Stimulated activated CD4-positive, alpha-beta T cell treated with anti-CD3 and anti-CD28 coated beads, Interleukin-4, amount 100 ng/mL, for 24 hours (primary cell): Measurements from ENCODE around the gene FEV.

ENCODE experiments used
- DNase-seq: peaks from one replicate; pipeline ENCODE4 v3.0.0-alpha.2; 2020

FEV gene

GRCh38 chr2:218985021-218985324, at the start of gene FEV:
Gene FEV, minus strand, starts transcription at chr2:218985184. Its CDS starts 109 bp downstream, at chr2:218985075.
- no peak for DNase-seq

GRCh38 chr2:219032051-219032745, 47.2 kb upstream of the FEV start:
- DNase-seq = no peak

DNA sequence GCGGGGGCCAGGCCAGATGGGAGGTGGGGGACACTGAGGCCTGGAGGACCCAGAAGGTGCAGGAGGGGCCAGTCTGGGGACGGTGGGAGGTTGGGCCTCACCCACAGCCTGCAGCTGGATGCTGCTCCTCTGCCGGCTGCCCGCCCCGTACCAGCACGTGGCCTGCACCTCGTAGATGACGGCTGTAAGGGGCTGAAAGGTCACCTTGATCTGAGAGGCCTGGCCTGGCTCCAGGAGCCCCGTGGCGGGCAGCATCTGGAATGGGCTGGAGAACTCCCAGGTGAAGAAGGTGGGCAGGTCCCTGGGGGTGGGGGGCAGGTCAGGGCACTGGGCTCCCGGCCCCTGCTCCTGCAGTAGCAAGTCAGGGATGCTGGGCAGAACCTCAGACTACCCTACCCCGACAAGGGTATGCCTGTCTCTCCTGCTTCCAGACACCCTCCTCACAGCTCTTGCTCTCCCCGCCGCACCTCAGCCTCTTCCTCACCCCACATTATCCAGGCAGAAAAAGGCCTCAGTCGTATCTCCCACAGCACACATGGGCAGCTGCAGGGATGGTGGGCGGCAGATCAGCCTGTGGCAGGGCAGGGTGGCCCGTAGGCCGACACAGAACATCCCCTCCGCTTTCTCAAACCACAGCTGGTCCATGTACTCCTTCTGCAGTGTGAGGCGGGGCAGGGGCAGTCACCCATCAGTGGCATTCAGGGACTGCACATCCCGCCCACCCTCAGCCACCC, 46.2 kb upstream of the FEV start:
- no peak for DNase-seq

DNA sequence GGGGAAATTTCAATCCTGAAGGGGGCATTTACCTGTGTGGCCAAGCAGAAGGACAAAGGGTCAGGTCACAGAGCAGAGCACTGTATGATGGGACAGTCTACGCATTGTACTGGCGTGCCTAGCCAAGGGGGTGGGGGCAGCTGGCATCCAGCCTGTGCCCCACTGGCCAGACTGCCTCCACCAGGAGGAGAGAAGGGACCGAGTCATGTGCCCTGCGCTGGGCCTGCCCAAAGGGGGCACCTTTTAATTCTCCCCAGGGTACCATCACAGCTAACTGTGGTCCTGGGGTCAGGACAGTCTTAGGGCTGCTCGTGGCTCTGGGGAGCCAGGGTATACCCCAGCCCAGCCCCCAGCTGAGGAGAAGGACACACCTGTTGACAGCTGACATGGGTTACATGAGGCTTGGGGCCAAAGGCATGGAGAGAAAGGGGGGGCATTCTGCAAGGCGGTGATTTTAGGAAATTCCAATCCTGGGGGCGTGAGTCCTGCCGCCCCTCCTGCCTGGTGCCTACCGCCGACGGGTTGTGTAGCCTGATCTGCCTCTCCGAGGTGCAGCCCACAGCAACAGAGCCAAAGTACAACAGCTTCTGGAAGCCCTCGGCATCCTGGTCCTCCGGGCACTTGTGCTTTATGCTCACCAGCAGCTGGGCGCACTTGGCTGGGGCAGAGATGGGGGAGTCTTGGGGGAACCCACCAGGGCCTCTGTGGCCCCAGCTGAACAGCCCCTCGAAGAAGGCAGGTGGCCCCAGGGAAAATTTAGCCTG, 45.4 kb upstream of the FEV start:
- no peak for DNase-seq

DNA sequence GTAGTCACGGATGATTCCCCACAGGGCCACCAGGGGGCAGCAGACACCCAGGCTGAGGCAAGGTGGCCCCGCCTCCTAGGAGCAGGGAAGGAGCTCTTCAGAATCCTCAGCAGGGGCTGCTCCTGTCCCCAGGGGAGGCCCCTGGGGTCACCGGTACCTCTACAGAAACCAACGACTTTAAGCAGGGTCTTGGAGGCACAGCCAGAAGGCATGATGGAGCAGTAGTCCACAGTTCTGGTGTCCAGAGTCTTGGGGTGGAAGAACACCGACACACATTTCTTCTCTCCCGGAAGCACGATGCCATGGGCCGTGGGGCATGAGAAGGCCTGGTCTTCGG, 44.8 kb upstream of the FEV start:
- peak; percentile 78 for DNase-seq

DNA sequence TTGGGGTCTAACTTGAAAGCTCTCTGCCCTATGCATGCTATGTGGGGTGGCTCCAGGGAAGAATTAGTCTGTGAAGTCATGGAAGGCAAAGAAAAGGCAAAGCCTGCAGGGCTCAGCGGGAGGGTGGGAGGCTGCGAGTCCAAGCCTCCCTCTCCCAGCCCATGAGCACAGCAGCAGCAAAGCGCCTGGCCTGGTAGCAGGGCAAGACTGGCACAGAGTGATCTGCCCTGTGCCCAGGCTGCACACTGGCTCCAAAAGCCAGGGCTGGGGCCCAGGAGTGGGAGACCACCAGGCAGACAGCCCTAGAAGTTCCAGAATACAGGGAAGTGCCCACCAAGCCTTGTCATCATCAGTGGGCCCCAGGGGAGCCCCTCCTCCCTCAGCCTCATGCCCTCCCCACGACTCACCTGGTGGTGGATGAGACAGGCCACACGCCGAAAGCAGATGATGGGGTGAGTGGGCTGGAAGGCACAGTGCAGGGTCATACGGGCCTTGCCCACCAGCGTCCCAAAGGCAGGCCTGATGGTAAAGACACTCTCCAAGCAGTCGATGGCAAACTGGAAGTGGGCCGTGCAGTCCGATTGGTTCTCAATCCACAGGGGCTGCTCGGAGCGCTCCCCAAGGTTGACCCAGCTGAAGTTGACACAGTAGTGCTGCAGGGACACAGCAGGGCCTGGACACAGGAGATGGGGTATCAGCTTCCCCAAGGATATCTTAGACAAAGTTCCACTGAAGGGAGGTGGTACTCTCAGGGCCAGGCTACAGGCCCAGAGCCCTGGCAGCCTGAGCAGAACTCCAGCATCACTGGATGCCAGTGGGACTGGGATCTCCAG, 44.2 kb upstream of the FEV start:
- no peak for DNase-seq

- DNase-seq = no peak
Observed at GRCh38 chr2:219028141-219028540, 43.2 kb upstream of the FEV start.

- DNase-seq = no peak
Observed at GRCh38 chr2:219027511-219028055, 42.6 kb upstream of the FEV start.

- no peak for DNase-seq
Observed at GRCh38 chr2:219026946-219027345, 42.0 kb upstream of the FEV start.

DNA sequence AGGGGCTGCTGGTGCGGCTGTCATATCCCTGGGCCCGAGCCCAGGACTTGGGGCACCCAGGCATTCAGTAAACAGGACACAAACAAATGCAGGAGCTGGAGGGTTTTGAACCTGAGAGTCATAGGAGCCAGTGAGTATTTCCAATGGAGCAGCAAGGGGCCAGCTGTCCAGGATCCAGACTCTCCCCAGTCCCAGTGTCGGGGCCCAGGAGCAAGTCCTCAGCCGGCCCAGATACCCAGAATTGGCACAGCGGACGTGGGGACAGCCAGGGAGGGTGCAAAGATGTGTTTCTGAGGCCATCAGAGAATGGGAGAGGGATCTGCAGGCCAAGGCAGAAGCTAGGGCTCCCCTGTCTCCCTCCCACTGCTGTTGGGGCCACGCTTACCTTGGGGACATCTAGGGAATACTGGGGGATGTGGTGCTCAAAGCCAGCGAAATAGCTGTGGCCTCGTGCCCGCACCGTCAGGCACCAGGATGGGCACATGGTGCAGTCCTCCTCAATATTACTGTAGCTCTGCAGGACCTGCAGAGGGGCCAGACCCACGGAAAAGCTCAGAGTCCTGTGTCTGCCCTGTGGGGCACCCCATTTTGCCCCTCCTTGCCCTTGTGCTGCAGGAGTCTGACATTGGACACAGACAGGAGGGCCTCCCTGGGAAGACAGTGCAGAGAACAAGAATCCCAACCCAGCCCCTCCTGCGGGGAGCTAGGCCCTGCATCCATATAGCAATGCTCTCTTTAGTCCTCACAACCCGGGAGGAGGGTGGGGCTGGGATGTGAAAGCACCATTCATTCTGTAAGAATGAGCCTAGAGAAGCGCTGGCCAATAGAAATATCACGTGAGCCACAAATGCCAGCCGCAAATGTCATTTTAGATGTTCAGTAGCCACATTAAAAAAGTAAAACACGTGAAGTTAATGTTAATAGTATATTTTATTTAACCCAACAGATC, 40.9 kb upstream of the FEV start:
- no peak for DNase-seq

- DNase-seq = no peak
Observed at GRCh38 chr2:219024059-219024458, 39.1 kb upstream of the FEV start.

DNA sequence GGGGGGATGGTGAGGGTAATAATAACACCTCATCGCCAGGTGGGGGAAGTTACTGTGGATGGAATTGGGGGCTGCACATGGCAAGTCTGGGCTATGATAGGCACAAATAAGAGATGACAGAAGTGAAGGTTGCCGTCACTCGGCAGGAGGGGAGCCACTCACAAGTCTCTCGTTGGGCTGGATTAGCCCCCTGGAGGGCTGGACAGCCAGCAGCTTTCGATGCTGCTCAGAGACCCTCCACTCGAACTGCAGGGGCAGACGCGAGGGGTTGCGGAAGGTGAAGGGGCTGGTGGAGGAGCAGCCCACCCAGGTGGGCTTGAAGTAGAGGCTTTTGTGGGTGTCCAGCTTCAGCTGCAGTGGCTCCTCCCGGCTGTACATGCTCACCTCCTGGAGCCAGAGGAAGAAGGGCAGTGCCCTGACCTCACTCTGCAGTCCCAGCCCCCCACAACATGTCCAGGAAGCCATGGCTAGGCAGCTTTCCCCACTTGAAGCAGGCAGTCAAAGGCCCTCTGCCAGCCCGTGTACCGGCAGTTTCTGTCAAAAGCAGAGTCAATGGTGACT, 38.1 kb upstream of the FEV start:
- no peak for DNase-seq

DNA sequence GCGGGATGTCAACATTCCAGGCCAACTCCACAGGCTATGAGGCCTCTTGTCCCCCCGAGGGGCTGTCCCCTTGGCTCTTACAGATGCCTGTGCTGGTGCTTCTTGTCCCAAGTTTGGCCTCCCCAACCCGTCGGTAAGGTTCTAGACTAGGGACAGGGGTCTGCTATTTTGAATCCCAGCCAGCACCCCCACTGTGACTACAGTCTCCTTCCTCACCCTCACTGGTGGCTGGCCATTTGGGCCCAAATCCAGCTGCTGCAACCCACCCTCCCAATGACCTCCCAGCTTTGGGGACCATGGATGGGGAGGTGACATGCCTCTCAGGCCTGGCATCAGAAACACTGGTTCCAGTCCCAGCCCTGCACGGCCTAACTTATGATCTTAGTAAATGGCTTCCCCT, 37.6 kb upstream of the FEV start:
- no peak for DNase-seq

- DNase-seq = no peak
Observed at GRCh38 chr2:219022041-219022440, 37.1 kb upstream of the FEV start.

DNA sequence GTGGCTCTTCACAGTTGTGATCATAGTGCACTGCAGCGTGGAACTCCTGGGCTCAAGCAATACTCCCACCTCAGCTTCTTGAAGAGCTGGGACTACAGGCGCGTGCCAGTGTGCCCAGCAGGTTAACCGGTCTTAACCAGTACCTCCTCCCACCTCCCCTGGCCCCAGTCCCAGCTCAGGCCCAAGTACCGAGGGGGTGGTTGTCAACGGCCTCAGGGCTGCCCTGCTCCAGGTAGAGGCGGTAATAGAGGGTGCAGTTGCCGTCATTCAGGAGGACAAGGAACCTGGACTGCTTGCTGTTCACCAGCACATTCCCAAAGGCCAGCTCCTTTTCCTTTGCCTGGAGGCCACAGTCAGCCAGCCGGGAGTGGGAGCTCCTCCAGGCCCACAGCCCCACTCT, 36.6 kb upstream of the FEV start:
- no peak for DNase-seq

- DNase-seq = no peak
Observed at GRCh38 chr2:219020604-219021365, 35.8 kb upstream of the FEV start.

DNA sequence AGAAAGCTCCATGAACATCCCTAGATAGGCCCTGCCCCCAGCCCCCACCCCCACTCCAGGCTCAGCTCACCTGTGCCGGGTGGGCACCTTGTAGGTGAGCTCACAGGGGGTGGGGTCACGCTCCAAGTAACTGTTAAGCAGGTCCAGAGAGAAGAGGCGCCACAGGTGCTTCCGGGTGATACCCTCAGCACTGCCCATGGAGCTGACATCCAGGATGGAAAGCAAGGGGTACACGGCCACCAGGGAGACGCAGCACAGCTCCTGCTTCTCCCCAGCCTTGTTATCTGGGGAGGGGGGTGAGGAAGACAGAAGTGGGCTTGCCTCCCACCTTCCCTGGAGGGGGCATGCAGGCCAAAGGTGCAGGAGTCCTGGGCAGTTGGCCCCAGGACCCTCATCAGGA, 34.5 kb upstream of the FEV start:
- no peak for DNase-seq

DNA sequence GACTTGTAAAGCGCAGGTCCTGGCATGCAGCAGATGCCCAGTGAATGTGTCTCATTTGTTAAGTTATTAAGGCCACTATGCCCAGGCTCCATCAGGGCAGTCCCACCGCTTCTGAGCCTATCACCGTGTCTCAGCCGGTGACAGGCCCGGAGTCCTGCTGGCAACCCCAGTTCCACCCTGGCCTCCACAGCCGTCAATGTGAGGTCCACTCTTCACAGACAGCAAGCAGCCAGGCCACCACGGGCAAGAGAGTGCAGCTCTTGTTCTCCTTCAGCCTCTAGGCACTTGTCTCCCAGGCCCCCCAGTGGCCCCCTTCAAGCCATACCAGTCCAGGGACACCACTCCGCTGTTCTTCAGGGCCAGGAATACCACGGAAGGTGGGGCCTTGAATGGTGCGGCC, 33.7 kb upstream of the FEV start:
- no peak for DNase-seq

DNA sequence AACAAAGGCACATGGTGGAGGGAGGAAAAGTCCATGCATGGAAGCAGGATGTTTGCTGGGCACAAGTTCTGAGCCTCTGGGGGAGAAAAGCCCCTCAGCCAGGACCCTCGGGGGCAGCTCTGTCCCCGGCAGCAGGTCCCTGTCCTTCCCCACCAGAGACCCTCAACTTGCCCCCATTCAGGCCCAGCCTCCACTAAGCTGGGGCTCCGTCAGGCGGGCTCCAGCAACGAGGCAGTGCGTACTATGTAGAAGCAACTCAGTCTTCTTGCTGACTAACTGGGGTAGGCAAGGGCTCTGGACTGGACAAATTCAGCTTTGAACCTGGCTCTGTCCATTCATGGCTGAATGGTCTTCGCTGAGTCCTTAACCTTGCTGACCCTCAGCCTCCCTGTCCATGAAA, 33.3 kb upstream of the FEV start:
- DNase-seq = no peak

DNA sequence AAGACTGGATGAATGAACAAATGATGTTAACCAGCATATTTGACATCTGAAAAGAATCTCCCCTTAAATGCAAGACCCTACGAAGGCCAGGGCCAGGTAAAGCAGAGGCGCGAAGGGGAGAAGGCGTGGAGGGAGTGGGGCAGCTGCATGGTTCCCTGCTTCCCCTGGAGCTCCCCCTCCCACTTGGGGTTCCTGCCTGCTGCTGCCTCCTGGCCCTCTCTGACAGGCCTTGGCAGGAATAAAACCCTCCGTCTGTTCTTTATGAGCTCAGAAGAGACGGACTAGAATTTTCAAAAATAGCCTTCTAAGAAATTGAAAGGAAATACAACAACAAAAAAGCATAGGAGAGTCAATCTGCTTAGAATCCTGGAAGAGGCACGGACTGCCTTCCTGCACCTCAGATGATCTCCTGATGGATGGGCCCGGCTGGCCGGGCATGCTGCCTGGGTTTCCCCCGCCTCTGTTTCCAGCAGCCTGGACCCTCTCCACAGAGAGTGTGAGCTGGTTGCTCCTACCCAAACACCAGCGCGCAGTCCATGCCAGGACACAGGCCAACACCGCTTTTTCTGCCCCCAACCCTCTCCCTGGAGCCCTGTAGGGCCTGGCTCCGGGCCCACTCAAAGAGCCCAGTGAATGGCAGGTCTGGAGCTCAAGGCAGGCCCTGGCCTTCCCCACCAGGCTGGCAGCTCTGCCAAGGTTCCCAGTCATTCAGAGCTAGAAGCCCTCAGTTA, 32.4 kb upstream of the FEV start:
- no peak for DNase-seq
